ENCODE data around the gene BRD7.
A peak's percentile ranks its signal among the peaks of the same experiment; 100 is the strongest.

The BRD7 gene

DNA sequence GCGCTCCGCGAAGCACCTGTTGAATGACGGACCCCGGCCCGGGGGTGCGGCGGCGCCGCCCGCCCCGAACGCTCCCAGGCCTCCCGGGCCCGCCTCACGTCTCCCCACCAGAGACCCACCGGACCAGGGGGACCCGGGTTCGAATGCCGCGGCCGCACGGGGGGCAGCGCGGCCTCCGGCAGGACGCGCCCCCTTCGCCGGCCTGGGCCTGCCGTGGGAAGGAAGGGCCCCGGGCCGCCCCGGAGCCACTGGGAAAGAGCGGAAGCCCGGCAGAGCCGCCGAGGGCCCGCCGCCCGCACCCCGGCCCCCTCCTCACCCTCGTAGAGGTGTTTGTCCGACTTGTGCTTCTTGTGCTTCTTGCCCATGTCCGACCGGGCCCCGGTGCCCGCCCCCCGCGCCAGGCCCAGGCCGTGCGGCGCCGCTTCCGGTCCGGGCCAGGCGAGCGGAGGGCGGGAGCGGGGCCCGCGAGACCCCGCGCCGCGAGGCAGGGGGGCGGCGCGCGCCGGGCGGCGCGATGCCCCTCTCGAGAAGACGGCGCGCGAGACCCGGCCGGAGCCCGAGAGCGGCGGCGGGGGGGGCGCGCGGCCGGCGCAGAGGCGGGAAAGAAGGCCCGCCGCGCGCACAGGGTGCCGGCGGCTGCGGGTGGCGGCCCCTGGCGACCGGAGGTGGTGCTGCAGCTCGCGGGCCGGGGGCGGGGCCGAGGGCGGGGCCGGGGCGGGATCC is at the start of gene BRD7:
Gene BRD7 (minus strand): TSS at position 579 of the 723 bp plus-strand sequence. CDS start 214 bp downstream, at position 365.
- DNase-seq: peak; percentile 64

DNA sequence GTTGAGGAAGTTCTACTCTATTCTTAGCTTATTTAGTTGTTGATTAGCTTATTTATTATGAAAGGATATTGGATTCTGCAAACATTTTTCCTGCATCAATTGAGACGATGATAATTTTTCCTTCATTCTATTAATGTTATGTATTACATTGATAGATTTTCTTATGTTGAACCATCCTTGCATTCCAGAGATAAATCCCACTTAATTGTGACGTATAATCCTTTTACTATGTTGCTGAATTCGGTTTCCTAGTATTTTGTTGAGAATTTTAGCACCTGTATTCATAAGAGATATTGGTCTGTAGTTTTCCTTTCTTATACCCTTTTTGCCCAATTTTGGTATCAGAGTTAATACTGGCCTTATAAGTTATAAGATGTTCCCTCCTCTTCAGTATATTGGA is 47.6 kb upstream of the BRD7 start:
- DNase-seq: no peak

DNA sequence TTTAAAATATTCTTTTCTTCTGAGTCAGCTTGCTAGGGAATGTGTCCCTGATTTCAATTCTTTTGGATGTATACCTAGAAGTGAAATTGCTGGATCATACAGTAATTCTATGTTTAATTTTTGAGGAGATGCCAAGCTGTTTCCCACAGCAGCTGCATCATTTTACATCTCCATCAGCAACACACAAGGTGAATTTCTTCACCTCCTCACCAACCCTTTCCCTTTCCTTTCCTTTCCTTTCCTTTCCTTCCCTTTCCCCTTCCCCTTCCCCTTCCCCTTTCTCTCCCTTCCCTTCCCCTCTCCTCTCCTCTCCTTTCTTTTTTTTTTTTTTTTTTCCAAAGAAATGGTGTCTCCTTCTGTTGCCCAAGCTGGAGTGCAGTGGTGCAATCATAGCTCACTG is 45.4 kb upstream of the BRD7 start:
- no peak for DNase-seq

DNA sequence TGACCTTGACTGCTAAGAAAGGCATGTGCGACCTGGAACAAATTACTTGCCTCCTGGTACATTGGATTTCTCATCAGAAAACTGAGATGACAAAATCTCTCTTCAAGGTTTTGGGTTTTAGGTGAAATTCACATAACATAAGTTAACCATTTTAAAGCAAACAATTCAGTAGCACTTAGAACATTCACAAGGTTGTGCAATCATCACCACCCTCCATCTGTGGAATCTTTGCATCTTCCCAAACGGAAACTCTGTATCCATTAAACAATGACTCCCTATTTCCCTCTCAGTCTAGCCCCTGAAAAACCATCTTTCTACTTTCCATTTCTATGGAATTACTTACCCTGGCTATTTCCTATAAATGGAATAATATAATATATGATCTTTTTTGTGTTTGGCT is 42.2 kb upstream of the BRD7 start:
- no peak for DNase-seq

DNA sequence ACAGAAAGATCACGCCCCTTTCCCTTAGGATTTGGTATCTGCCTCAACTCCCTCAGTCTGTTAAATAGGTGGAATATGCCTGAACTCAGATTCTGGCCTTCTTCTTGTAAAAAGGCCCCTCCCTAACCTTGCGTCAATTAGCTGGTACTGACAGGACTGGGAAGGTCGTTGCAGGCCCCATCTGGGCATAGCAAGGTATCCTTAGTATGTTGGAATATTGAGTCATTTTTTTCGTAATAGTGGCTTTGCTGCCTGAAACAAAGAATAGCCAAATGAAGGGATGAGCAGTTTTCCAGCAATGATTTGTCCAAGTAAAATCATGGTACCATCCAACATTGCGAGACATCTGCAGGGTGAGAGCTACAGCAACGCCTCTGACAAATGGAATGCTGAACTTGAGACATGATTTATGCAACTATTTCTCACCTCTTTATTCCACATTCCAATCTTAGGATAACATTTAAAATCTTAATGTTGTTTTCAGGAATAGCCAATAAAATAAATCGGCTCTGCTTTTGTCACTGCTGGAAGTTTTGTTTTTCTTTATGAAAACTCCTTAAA is 39.3 kb upstream of the BRD7 start:
- no peak for DNase-seq

DNA sequence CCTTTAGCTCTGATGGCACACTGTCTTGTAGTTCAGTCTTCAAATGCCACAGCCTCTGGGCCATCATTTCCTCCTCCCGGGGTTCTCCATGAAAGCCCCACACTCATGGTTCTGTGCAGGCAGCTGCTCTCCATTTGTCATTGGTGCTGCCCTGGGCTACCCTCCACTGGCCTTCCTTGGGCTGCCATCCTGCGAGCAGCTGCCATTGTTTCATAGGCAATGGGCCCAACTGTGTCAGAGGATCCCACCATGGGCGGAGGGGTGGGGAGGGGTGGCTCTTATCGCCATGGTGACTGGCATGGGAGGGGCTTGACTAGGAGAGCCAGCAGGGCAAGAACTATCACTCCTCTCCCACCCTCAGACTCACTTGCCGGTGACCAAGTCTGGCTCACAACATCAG is 38.6 kb upstream of the BRD7 start:
- DNase-seq: no peak

DNA sequence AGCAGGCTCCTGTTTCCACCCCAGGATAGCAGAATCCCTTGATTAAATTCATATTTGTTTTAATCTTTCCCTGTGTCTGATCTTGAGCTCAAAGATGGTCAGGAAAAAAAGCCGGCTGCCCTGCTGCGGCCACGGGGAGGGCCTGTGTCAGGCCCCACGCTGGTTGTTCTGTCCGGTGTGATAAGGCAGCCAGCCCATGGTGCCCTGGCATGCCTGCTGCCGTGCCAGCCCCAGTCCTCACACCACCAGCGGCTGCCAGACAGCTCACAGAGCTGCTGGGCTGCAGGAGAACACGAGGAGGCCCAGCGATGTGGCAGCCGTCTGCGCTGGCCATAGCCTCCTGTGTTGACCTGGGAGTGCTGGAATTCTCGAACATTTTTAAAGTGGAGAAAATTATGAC is 34.7 kb upstream of the BRD7 start:
- DNase-seq: no peak

DNA sequence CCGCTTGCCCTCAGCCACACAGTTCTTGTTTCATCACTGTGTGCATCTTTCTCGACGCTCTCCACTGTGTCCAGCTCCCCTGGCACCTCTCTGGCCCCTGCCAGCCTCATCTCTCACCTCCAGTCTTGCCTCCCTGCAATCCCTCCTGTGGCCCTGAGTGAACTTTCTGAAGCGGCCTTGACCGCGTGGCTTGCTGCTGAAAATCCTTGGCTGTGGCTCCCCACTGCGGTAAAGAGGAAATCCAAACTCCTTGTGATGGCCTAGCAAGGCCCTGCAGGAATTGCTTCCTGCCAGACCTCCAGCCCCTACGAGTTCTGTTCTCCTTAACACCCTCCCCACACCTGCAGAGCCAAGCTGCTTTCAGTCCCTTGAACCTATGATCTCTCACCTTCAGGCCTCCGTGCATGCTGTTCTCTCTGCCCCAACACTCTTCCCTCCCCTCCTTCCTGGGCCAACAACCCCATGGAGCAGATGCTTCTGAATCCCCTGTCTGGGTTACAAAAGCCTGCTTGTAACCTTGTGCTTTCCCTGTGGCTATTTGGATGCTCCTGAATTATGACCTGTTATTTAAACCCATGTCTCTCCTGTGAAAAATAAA is 33.6 kb upstream of the BRD7 start:
- no peak for DNase-seq

DNA sequence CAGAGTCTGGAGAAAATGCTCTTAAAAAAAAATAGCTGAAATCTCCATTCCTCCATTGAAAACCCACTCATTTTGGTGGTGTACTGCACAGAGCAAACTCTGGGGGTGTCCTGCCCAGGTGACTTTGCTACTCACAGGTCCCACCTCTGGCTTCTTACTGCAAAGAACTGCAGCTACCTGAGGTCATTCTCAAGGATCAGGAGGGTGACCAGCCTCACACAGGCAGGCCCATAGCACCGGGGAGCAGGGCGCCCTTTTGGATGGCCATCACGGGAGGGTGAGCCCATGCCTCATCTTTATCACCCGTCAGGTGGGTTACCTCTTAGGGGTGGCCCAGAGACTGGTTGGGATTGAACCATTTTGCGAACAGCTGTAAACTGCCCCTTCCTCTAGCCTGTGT is 32.6 kb upstream of the BRD7 start:
- DNase-seq: no peak

DNA sequence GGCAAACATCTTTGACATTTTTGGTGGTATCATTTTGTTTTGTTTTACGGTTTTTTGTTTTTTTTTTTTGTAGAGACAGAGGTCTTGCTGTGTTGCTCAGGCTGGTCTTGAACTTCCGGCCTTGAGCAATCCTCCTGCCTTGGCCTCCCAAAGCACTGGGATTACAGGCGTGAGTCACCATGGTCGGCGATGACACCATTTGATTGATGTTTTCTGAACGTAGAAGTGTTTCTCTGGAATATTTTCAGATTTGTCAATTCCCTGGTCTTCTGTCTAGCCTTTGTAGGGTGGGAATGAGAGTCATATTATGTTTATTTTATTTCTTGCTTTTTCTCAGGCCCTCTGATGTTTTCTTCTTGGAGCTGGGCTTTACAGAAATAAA is 32.2 kb upstream of the BRD7 start:
- no peak for DNase-seq

DNA sequence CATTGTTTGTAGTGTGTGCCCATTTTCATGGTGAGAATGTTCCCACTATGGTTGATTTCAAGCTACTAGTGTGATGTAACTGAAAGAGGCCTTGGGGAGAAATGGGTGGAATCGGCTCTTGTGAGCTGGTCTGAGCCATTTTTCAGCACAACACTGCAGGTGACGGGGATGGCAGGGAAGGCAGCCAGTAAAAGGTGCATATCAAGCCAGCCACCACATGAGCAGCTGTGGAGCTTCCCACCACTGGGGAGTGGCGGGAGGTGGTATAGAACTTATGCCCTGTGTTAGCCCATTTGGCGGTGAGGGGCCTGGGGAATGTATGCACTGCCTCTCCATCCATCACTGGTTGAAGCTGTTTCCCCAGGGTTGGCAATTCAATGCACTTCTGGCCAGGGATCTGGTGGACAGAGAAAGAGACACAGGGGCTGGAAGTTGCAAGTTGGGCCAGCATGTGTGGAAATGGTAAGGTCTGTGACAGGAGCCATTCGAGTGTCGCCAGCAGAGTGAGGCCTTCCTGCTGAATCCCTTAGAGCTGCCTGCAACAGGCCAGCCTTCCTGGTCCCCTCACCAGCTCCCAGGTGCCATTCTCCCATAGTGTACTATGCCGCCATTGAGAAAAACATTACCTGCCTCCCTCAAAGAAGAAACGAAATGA is 31.7 kb upstream of the BRD7 start:
- no peak for DNase-seq

DNA sequence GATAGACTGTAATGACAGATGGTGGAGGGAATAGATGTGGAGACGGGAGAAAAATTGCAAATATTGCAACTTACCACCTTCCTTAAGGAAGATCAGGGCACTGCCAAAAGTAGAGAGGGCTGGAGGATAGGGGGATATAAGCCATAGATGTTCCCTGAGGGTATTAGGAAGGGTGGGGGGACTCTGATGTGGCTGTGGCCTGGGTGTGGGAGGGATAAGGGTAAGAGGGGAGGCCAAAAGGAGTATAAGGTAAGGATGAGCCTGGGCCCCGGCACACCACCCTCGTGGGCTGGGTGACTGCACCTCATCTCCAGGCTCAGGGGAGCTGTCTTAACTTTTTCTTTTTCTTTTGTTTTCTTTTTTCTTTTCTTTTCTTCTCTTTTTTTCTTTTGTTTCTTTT is 30.6 kb upstream of the BRD7 start:
- DNase-seq: no peak

DNA sequence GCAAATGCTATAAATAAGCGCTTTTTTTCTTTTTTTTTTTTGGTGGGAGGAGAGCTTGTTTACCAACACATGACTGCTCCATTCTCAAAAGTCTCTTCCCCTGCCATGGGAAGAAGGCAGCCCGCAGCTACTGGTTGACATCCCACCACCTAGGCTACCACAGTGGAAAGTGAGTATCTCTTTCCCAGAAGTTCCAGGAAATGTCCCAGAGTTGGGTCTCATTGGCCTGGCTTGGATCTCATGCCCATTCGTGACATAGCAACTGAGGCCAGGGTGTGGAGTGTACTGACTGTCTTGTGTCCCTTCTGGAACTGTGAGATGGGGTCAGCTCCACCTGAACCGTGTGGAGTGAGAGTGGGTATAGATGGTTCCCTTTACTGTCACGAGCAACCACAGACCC is 29.5 kb upstream of the BRD7 start:
- DNase-seq: no peak

DNA sequence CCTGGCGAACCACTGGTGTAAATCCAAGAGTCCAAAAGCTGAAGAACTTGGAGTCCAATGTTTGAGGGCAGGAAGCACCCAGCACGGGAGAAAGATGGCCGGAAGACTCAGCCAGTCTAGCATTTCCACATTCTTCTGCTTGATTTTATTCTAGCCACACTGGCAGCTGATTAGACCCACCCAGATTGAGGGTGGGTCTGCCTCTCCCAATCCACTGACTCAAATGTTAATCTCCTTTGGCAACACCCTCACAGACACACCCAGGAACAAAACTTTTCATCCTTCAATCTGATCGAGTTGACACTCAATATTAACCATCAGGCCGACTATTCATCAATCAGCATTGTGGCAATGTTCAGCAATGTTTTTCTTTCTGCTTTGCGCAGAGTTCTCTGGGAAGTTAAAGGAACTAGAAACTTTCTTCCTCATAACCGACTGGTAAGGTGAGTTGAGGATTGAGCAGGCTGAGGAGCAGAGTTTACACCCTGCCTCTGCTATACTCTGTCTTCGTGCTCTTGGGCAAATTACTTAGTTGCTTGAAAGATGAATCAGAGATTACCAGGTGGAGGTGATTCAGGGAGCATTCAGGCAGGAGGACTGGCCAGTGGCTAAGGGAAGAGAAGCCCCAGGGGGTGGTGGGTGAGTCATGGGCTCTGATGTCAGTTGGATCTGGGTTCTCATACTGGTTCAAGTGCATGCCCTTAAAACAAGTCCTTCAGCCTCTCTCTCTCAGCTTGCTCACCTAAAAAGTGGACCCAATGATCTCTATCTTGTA is 28.2 kb upstream of the BRD7 start:
- DNase-seq: no peak

DNA sequence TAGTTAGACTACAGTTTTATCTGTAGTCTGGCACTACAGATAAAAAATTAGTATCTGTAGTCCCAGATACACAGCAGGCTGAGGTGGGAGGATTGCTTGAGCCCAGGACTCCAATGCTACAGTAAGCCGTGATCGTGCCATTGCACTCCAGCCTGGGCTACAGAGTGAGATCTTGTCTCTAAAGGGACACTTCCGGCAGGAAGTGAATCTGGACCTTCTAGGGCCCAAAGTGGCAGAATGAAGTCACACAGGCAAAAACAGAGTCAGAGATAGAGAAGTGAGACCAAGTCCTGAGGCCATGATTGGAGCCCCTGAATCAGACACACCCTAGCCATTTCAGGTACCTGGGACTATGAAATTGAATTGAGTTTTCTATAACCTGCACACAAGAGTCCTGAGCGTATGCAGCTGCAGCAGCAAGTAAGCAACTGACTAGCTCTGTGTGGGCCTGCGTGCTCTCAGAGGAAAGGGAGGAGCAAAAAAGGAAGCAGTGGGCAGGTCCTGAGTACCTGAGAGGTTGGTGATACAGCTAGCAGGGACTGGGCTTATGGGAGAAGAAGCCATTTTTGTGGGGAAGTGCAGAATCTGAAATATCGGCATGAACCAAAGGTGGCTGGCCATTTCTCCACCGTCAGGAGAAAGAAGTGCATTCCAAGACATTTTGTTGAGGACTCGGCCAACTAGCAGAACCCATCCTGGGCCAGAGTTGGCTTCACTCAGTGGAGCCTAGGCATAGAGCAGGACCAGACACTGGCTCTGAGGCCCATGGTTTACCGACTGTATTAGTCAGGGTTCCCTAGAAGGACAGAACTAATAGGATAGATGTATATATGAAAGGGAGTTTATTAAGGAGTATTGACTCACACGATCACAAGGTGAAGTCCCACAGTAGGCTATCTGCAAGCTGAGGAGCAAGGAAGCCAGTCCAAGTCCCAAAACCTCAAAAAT is 27.2 kb upstream of the BRD7 start:
- DNase-seq: no peak

DNA sequence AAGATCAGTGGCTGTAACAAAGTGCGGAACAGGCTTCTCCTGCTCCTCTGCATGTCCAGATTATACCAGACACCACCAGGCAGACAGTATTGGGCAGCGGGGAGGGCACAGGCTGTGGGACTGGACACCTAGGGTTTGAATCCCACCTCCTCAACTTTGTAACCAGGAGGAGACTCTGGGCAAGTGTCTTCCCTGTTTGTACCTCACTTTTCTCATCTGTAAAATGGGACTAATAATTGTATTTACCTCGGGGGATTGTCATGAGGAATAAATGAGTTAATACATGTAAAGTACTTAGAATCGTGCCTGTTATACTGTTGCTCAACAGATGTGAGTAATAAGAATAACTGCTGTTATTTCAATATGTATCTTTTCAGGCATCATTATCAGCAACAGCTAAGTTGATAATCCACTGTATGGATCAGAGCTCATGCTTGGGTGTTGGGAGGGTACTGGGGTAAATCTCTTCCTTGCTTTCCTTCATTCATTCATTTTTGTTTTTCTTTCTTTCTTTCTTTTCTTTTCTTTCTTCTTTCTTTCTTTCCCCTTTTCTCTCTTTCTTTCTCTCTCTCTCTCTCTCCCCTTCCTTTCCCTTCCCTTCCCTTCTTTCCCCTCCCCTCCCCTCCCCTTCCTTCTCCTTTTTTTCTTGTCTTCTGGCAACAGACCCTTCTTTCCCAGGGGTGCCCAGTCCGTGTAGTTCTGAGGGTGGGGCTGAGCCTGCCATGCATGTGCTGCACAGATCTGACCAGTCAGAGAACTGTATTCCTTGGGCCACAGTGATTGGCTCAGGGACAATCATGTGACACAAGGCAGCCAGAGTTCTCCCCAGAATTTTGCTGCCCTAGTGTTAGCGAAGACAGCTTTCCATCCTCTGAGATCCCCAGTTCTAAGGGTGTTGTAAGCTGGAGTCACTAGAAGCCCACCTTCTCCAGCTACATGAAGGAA is 25.3 kb upstream of the BRD7 start:
- no peak for DNase-seq

DNA sequence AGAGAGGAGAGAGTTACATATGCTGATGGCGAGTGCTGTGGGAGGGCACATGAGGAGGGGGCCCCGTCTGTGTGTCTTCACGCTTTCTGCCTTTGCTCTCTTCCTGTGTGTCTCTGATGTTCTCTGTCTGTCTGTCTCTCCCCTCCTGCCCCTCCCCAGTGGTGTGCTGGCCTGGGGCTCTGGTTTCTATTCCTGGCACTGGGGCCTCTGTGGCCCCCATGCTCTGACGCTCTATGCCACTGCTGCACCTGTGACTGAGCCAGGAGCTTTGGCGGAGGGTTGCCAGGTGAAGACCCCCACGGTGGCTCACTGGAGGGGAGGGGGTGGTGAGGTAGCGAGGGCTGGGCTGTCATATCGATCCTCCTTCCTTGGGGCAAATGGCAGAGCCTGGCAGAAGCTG is 24.6 kb upstream of the BRD7 start:
- DNase-seq: no peak

DNA sequence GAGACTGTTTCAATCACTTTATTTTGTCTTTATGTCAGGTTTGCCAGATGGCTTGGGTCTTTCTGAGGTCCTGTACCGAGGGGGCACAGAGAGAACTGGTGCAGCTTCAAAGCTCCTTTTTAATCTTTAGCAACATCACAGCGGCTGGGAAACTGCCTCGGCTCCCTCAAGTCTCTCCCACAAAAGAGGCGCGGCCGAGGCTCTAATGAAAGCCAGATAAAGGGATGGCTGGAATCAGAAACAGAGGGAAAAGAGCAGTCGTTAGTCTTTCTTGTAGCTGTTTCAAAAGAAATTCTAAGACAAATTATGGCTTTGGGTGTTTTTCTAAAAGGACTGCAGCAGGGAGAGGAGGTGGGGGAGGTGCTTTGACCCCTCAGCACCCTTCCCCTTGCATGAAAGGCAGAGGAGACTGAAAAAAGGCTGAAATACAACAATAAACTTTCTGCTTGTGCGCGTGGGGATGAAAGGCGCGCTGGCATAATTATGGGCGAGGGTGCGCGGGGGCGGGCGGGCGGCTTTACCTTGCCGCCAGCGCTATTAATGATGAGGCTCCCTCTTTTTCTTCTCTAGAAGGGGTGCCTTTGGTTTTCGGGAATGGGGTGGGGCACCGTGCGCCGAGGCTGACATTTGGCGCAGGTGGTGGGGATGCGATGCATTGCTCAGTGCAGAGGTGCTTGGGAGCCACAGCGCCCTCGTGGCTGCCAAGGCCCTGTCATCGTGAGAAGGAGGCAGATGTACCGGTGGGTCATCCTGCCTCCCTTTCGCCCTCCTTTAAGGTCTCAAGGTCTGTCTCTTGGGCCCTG is 22.3 kb upstream of the BRD7 start:
- DNase-seq: no peak

DNA sequence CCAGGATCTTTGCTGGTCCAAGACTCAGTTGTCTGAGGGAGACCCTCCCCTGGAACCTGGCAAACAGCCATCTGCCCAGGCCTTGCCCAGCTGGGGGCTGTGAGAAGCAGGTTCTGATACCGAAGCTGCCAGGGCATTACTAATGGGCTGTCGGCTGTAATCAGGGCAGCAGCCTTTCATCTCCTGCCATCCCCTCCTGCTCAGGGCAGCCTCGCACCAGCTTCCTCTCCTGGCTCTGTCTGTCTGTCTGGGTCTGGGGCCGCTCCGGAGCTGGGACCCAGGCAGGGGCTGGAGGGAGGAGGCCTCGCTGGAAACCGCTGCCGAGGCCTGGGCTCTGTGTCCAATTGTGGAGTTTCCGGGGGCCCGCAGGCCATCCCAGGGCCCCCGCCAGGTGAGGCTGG is 21.6 kb upstream of the BRD7 start:
- DNase-seq: peak; percentile 81

DNA sequence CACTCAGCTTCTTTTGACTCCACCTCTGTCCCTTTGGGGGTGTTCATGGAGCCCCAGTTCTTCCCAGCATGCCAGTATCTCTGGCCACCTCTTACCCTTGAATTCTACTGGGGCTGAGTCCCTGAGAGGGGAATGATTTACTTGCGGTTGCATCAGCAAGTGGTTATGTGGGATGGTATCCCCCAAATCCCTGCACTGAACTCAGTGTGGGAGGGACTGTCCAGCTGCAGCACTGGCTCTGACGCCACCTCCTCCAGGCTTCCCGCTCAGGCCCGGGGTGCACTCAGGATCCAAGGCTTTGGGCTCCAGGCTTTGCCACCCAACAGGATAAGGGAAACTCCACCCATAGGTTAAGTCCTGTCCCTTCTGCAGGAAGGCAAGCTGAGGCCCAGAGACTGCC is 21.1 kb upstream of the BRD7 start:
- no peak for DNase-seq
